ENCODE measurements around the gene YES1. TPM values are rescaled to one million over a fixed set of nuclear protein-coding genes. Genes with fewer than 3 reads are reported as not detected.
"Not testable (repeated sequence)": the region's sequence is repeated elsewhere in the genome, so short reads cannot be mapped to it uniquely, and the experiment has no call there.

Gene YES1
- polyA plus RNA-seq, 1 experiment = 11.3 TPM

- CTCF ChIA-PET = interaction anchor here (3.3 kb wide), 1 partner anchor 101 kb away, joined by 17 read pairs; no protein-coding TSS in a partner anchor
- DNase-seq (ENCODE audit: low read depth); H3K27me3 ChIP-seq (ENCODE audit: control insufficient read depth, insufficient read depth, low read length); H3K36me3 ChIP-seq (ENCODE audit: control insufficient read depth, insufficient read depth, low read length); POLR2A ChIA-PET; H3K4me3 ChIP-seq (ENCODE audit: low read depth, low read length): not testable (repeated sequence)
- peak; percentile 11; the same call in 1 of the 2 replicates for TF ChIP-seq CTCF (IDR thresholded peaks at IDR 0.05; ENCODE audit: insufficient read depth, low read depth, low read length)
Measured at GRCh38 chr18:730120-730519, 81.9 kb downstream of the YES1 start.

GRCh38 chr18:725646-726045 lies 86.4 kb downstream of the YES1 start:
- H3K27me3 ChIP-seq (ENCODE audit: control insufficient read depth, insufficient read depth, low read length) = no peaks in the 10 kb centered on the region
- no peak for DNase-seq (ENCODE audit: low read depth)
- no peak for TF ChIP-seq CTCF (IDR thresholded peaks at IDR 0.05; ENCODE audit: insufficient read depth, low read depth, low read length)
- no peak overlapping the region for H3K4me3 ChIP-seq (ENCODE audit: low read depth, low read length)
- POLR2A ChIA-PET = no interaction called here
- H3K36me3 ChIP-seq (ENCODE audit: control insufficient read depth, insufficient read depth, low read length) = no peaks in the 10 kb centered on the region
- CTCF ChIA-PET = interaction anchor here (1.6 kb wide), 1 partner anchor 13 kb away, joined by 4 read pairs; the partner anchor contains the start of gene ENOSF1

GRCh38 chr18:723541-724080 lies 88.4 kb downstream of the YES1 start:
- DNase-seq (ENCODE audit: low read depth) = no peak
- POLR2A ChIA-PET = no interaction called here
- Histone ChIP-seq H3K36me3 (ENCODE audit: control insufficient read depth, insufficient read depth, low read length) (no peaks in the 10 kb centered on the region), H3K27me3 (ENCODE audit: control insufficient read depth, insufficient read depth, low read length) (no peaks in the 10 kb centered on the region), H3K4me3 (ENCODE audit: low read depth, low read length) (no peak overlapping the region)
- TF ChIP-seq CTCF (IDR thresholded peaks at IDR 0.05; ENCODE audit: insufficient read depth, low read depth, low read length) = no peak
- CTCF ChIA-PET = interaction anchor here (1.4 kb wide), 1 partner anchor 18 kb away, joined by 5 read pairs; no protein-coding TSS in a partner anchor

GRCh38 chr18:717003-717402 lies 95.0 kb downstream of the YES1 start:
- H3K36me3 ChIP-seq (ENCODE audit: control insufficient read depth, insufficient read depth, low read length) = no peaks in the 10 kb centered on the region
- H3K27me3 ChIP-seq (ENCODE audit: control insufficient read depth, insufficient read depth, low read length) = no peaks in the 10 kb centered on the region
- POLR2A ChIA-PET = no interaction called here
- CTCF ChIA-PET = interaction anchor here (1.5 kb wide), 1 partner anchor 113 kb away, joined by 5 read pairs; no protein-coding TSS in a partner anchor
- no peak for DNase-seq (ENCODE audit: low read depth)
- no peak overlapping the region for H3K4me3 ChIP-seq (ENCODE audit: low read depth, low read length)
- no peak for TF ChIP-seq CTCF (IDR thresholded peaks at IDR 0.05; ENCODE audit: insufficient read depth, low read depth, low read length)

DNA sequence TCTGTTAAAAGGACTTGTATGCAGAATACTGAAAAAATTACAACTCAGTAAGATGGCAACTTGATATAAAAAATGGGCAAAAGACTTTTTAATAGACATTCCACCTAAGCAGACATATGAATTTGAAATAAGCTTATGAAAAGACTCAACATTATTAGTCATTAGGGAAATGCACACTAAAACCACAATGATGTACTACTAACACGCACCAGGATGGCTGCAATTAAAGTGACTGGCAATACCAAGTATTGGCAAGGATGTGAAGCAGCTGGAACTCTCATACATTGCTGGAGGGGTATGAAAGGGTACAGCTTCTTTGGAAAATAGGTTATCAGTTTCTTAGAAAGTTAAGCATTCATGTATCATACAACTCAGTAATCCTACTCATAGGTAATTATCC lies 96.4 kb downstream of the YES1 start:
- DNase-seq (ENCODE audit: low read depth) = peak; percentile 32
- H3K27me3 ChIP-seq (ENCODE audit: control insufficient read depth, insufficient read depth, low read length) = no peaks in the 10 kb centered on the region
- no peak for TF ChIP-seq CTCF (IDR thresholded peaks at IDR 0.05; ENCODE audit: insufficient read depth, low read depth, low read length)
- ChIA-PET POLR2A (interaction anchor here (0.7 to 0.8 kb wide), 2 partner anchors 85 to 92 kb away, joined by 3 to 4 read pairs; no protein-coding TSS in a partner anchor), CTCF (interaction anchor here (1.0 to 1.3 kb wide), 4 partner anchors 13 to 115 kb away, joined by 3 to 4 read pairs (median 3); no protein-coding TSS in a partner anchor)
- H3K36me3 ChIP-seq (ENCODE audit: control insufficient read depth, insufficient read depth, low read length) = no peaks in the 10 kb centered on the region
- H3K4me3 ChIP-seq (ENCODE audit: low read depth, low read length) = no peak overlapping the region

Data from BJ (cell line).